Hepatocyte (in vitro differentiated cells): ENCODE measurements around the gene ALKBH4. TPM values are rescaled to one million over a fixed set of nuclear protein-coding genes. Genes with fewer than 3 reads are reported as not detected.

ENCODE experiments used
- DNase-seq: peaks from one replicate; pipeline ENCODE4 v3.0.0-alpha.2; 2016; ENCODE audit warnings: low spot score
- H2AFZ ChIP-seq: fragments of 200-600 bp; sonication (generic); 2 replicates; pipeline ENCODE4 v1.6.0; 2016; ENCODE audit warnings: antibody characterized with exemption, mild to moderate bottlenecking
- H3K27ac ChIP-seq: fragments of 200-600 bp; sonication (generic); 2 replicates; pipeline ENCODE4 v1.5.1; 2016; ENCODE audit warnings: mild to moderate bottlenecking
- H3K27me3 ChIP-seq: fragments of 200-600 bp; sonication (generic); 2 replicates; pipeline ENCODE4 v1.6.1; 2016
- H3K36me3 ChIP-seq: fragments of 200-600 bp; sonication (generic); replicated peaks from 2 replicates; pipeline ENCODE4 v1.5.1; 2016; ENCODE audit warnings: low read depth; ENCODE audit not compliant: insufficient read depth
- H3K4me1 ChIP-seq: fragments of 200-600 bp; sonication (generic); 2 replicates; pipeline ENCODE4 v1.5.1; 2016; ENCODE audit warnings: mild to moderate bottlenecking, moderate library complexity; ENCODE audit not compliant: insufficient read depth
- H3K4me2 ChIP-seq: fragments of 200-600 bp; sonication (generic); 2 replicates; pipeline ENCODE4 v1.6.0; 2016
- H3K4me3 ChIP-seq: fragments of 200-600 bp; sonication (generic); 2 replicates; pipeline ENCODE4 v1.5.1; 2016; ENCODE audit warnings: mild to moderate bottlenecking
- H3K79me2 ChIP-seq: fragments of 200-600 bp; sonication (generic); 2 replicates; pipeline ENCODE4 v1.6.0; 2017; ENCODE audit warnings: mild to moderate bottlenecking
- H3K9me2 ChIP-seq: fragments of 200-600 bp; sonication (generic); replicated peaks from 2 replicates; pipeline ENCODE4 v1.6.0; 2017; ENCODE audit warnings: mild to moderate bottlenecking; ENCODE audit not compliant: insufficient read depth
- H3K9me3 ChIP-seq: fragments of 200-600 bp; sonication (generic); 2 replicates; pipeline ENCODE4 v1.5.1; 2016; ENCODE audit warnings: low read depth, mild to moderate bottlenecking
- H4K20me1 ChIP-seq: fragments of 200-600 bp; sonication (generic); 2 replicates; pipeline ENCODE4 v1.6.0; 2016; ENCODE audit warnings: mild to moderate bottlenecking; ENCODE audit not compliant: insufficient read depth, poor library complexity, severe bottlenecking
- EZH2 ChIP-seq: fragments of 200-600 bp; sonication (generic); IDR thresholded peaks from 2 replicates; pipeline ENCODE4 v1.6.1; 2016; ENCODE audit warnings: antibody characterized with exemption, mild to moderate bottlenecking, borderline replicate concordance
- EZH2phosphoT487 ChIP-seq: fragments of 200-600 bp; sonication (generic); IDR thresholded peaks from one replicate; pipeline ENCODE4 v1.6.1; 2018; ENCODE audit warnings: antibody characterized with exemption, mild to moderate bottlenecking, low read depth, moderate library complexity; ENCODE audit not compliant: unreplicated experiment, severe bottlenecking
- WGBS: methylation state at CpG from one replicate; pipeline ENCODE4 v1.1.6; 2016; ENCODE audit warnings: low lambda C conversion rate; ENCODE audit errors: missing lambda C conversion rate; 5-methylcytosine and 5-hydroxymethylcytosine counted together
- polyA plus RNA-seq: library from polyadenylated mRNA; unstranded; fragments of >200 nt; fragmentation: Nextera tagmentation; extraction: Ambion mirVana; gene quantifications from 2 replicates; pipeline ENCODE4 v1.2.1, GENCODE V29; 2016
- total RNA-seq: library from RNA; depleted of rRNA; stranded (reverse); fragments of >200 nt; gene quantifications from 2 replicates; pipeline ENCODE4 v1.2.3, GENCODE V29; 2014
- TF ChIP-seq, protein P1 (sequence below): fragments of 200-600 bp; sonication (generic); IDR thresholded peaks from 2 replicates; pipeline ENCODE4 v1.5.1; 2016; ENCODE audit warnings: antibody characterized with exemption, mild to moderate bottlenecking; ENCODE audit not compliant: poor library complexity

The ALKBH4 gene
- total and polyA plus RNA-seq, 2 experiments from 2014 or later, result 13.3 to 15.8 TPM

DNA sequence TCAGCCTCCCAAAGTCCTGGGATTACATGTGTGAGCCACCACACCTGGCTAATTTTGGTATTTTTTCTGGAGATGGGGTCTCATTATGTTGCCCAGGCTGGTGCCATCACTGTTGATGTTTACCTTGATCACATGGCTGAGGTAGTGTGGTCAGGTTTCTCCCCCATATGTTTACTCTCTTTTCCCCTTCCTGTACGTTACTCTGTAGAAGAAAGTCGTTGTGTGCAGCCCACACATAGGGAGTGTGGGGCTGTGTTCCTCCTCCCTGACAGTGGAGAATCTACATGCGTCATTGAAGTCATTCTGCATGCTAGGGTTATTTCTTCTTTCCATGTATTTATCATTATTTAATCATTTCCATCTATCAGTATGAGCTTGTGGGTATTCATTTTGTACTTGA is 47.6 kb downstream of the ALKBH4 start:
- no peaks in the 10 kb centered on the region for H4K20me1 ChIP-seq
- TF ChIP-seq, protein P1, sequence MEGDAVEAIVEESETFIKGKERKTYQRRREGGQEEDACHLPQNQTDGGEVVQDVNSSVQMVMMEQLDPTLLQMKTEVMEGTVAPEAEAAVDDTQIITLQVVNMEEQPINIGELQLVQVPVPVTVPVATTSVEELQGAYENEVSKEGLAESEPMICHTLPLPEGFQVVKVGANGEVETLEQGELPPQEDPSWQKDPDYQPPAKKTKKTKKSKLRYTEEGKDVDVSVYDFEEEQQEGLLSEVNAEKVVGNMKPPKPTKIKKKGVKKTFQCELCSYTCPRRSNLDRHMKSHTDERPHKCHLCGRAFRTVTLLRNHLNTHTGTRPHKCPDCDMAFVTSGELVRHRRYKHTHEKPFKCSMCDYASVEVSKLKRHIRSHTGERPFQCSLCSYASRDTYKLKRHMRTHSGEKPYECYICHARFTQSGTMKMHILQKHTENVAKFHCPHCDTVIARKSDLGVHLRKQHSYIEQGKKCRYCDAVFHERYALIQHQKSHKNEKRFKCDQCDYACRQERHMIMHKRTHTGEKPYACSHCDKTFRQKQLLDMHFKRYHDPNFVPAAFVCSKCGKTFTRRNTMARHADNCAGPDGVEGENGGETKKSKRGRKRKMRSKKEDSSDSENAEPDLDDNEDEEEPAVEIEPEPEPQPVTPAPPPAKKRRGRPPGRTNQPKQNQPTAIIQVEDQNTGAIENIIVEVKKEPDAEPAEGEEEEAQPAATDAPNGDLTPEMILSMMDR, result no peak
- TF ChIP-seq EZH2phosphoT487 (no peak), EZH2 (no peak)

DNA sequence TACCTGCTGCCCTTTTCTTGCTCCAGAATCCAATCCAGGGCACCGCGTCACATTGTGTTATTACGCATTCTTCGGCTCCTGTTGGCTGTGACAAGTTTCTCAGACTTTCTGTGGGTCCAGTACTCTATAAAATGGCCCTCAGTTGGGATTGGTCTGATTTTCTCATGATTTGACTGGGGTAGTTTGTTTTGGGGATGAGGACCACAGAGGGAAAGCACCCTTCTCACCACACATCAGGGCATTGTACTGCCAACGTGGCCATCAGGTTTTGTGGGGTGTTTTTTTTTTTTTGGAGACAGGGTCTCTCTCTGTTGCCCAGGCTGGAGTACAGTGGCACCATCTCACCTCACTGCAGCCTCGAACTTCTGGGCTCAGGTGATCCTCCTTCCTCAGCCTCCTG is 48.3 kb downstream of the ALKBH4 start:
- Histone ChIP-seq H3K4me1 (no peaks in the 10 kb centered on the region), H3K9me2 (no peaks in the 10 kb centered on the region), H3K4me3 (no peak overlapping the region), H3K4me2 (no peak overlapping the region), H3K27ac (no peak overlapping the region), H3K9me3 (no peaks in the 10 kb centered on the region), H4K20me1 (no peaks in the 10 kb centered on the region), H3K36me3 (no peaks in the 10 kb centered on the region), H3K79me2 (peaks cover 2% of the 10 kb centered on the region), H3K27me3 (no peaks in the 10 kb centered on the region), H2AFZ (no peak overlapping the region)
- TF ChIP-seq EZH2phosphoT487 (no peak), EZH2 (no peak)
- TF ChIP-seq, protein P1, result no peak
- no peak for DNase-seq
- 99% methylated on average over 6 of the region's 6 CpGs for WGBS

More for the DNA sequence above, 47.6 kb downstream of the ALKBH4 start:
- WGBS, result 90% methylated on average over 3 of the region's 3 CpGs
- Histone ChIP-seq H3K4me1 (no peaks in the 10 kb centered on the region), H3K79me2 (peaks cover 2% of the 10 kb centered on the region), H3K27me3 (no peaks in the 10 kb centered on the region), H3K36me3 (no peaks in the 10 kb centered on the region), H3K4me3 (no peak overlapping the region), H3K9me2 (no peaks in the 10 kb centered on the region), H2AFZ (no peak overlapping the region), H3K27ac (no peak overlapping the region), H3K4me2 (no peak overlapping the region), H3K9me3 (no peaks in the 10 kb centered on the region)
- DNase-seq, result no peak

DNA sequence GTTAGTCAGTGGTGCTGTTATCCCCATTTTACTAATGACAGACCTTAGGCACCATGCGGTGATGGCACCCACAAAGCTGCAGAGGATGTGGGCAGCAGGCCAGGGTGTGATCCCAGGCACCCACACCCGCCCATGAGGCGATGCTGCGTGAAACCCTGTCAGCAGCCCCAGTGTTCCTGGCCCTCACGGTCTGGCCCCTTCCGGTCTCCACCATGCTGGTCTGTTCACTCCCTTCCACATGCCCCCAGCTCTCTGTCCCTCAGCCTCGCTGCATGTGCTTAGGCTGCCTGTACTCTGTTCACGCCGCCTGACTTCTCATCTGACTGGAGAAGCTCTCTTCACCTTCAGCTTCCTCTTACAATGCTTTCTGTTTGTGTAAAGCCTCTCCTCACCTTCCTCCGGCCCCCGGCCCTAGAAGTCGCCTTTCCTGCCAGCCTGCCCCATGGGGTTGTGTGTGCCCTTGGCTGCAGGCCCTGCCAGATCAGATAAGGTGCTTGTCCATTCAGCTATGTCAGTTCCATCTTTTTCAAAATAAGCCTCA is 48.9 kb downstream of the ALKBH4 start:
- no peak overlapping the region for H3K4me2 ChIP-seq
- TF ChIP-seq EZH2 (no peak), EZH2phosphoT487 (no peak)
- H3K36me3 ChIP-seq, result no peaks in the 10 kb centered on the region
- no peak for DNase-seq
- peaks cover 2% of the 10 kb centered on the region for H3K79me2 ChIP-seq
- no peak overlapping the region for H3K27ac ChIP-seq
- no peak overlapping the region for H3K4me3 ChIP-seq
- H3K9me2 ChIP-seq, result no peaks in the 10 kb centered on the region
- no peak overlapping the region for H2AFZ ChIP-seq
- H3K9me3 ChIP-seq, result no peaks in the 10 kb centered on the region
- H4K20me1 ChIP-seq, result no peaks in the 10 kb centered on the region
- no peaks in the 10 kb centered on the region for H3K4me1 ChIP-seq
- H3K27me3 ChIP-seq, result no peaks in the 10 kb centered on the region
- 96% methylated on average over 12 of the region's 12 CpGs for WGBS

DNA sequence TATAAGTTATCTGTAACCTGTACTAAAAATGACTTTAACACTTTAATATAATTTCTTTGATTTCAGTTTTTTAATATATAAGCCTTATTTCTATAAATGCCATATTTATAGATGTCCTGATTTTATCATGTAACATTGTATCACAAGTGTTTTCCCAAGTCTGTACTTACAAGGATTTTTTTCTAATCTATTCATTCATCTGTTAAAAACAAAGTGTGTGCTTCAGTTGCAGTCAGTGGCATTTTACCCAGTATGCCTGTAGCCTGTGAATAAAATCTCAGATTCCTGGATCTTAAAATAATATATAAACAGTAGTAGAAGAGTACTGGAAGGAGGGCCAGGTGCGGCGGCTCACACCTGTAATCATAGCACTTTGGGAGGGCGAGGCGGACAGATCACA is 51.1 kb downstream of the ALKBH4 start:
- Histone ChIP-seq H2AFZ (no peak overlapping the region), H3K27ac (no peak overlapping the region), H3K4me1 (no peaks in the 10 kb centered on the region), H3K27me3 (no peaks in the 10 kb centered on the region), H3K79me2 (peaks cover 7% of the 10 kb centered on the region), H4K20me1 (no peaks in the 10 kb centered on the region), H3K4me3 (no peak overlapping the region), H3K4me2 (no peak overlapping the region), H3K9me3 (no peaks in the 10 kb centered on the region), H3K36me3 (no peaks in the 10 kb centered on the region), H3K9me2 (no peaks in the 10 kb centered on the region)
- no peak for DNase-seq
- TF ChIP-seq EZH2 (no peak), EZH2phosphoT487 (no peak)
- TF ChIP-seq, protein P1, result no peak
- 95% methylated on average over 4 of the region's 4 CpGs for WGBS
